WTC11 (cell line): ENCODE data around the gene AOX1.

Experiments used
- CBFB ChIP-seq: sonication (generic); formaldehyde crosslinking; IDR thresholded peaks from 2 replicates; pipeline ENCODE4 v1.8.1; 2022; ENCODE audit warnings: mild to moderate bottlenecking, low read depth, missing genetic modification reagents
- JUN ChIP-seq: sonication (generic); formaldehyde crosslinking; IDR thresholded peaks from 2 replicates; pipeline ENCODE4 v1.8.0; 2023; ENCODE audit warnings: mild to moderate bottlenecking, missing genetic modification reagents
- NFYB ChIP-seq: sonication (generic); formaldehyde crosslinking; conservative IDR thresholded peaks from 2 replicates; pipeline ENCODE4 v1.8.0; 2022; ENCODE audit warnings: low read depth, missing genetic modification reagents
- RELA ChIP-seq: sonication (generic); formaldehyde crosslinking; IDR thresholded peaks from 2 replicates; pipeline ENCODE4 v1.8.1; 2022; ENCODE audit warnings: missing genetic modification reagents, mild to moderate bottlenecking, borderline replicate concordance
- TCF7 ChIP-seq: sonication (generic); formaldehyde crosslinking; IDR thresholded peaks from 2 replicates; pipeline ENCODE4 v1.8.0; 2022; ENCODE audit warnings: mild to moderate bottlenecking, low read depth, missing genetic modification reagents, moderate library complexity
- ZNF121 ChIP-seq: sonication (generic); formaldehyde crosslinking; IDR thresholded peaks from 2 replicates; pipeline ENCODE4 v1.8.0; 2023; ENCODE audit warnings: missing genetic modification reagents
- TF ChIP-seq, protein P1 (sequence below): fragments of 200-600 bp; IDR thresholded peaks from 2 replicates; pipeline ENCODE4 v1.8.0; 2022; ENCODE audit warnings: antibody characterized with exemption
- TF ChIP-seq, protein P2 (sequence below): sonication (generic); formaldehyde crosslinking; IDR thresholded peaks from 2 replicates; pipeline ENCODE4 v1.8.1; 2022; ENCODE audit warnings: low read depth, mild to moderate bottlenecking, moderate library complexity, missing genetic modification reagents, borderline replicate concordance
- TF ChIP-seq, protein P3 (sequence below): sonication (generic); formaldehyde crosslinking; IDR thresholded peaks from 2 replicates; pipeline ENCODE4 v1.8.1; 2023; ENCODE audit warnings: mild to moderate bottlenecking, missing genetic modification reagents, borderline replicate concordance
- TF ChIP-seq, protein P4 (sequence below): sonication (generic); formaldehyde crosslinking; IDR thresholded peaks from 2 replicates; pipeline ENCODE4 v1.8.1; 2023; ENCODE audit warnings: mild to moderate bottlenecking, missing genetic modification reagents, moderate library complexity
- TF ChIP-seq, protein P5 (sequence below): sonication (generic); formaldehyde crosslinking; IDR thresholded peaks from 2 replicates; pipeline ENCODE4 v1.8.1; 2023; ENCODE audit warnings: mild to moderate bottlenecking, missing genetic modification reagents
- TF ChIP-seq, protein P6 (sequence below): sonication (generic); formaldehyde crosslinking; IDR thresholded peaks from 2 replicates; pipeline ENCODE4 v1.8.1; 2022; ENCODE audit warnings: low read depth, missing genetic modification reagents, borderline replicate concordance

DNA sequence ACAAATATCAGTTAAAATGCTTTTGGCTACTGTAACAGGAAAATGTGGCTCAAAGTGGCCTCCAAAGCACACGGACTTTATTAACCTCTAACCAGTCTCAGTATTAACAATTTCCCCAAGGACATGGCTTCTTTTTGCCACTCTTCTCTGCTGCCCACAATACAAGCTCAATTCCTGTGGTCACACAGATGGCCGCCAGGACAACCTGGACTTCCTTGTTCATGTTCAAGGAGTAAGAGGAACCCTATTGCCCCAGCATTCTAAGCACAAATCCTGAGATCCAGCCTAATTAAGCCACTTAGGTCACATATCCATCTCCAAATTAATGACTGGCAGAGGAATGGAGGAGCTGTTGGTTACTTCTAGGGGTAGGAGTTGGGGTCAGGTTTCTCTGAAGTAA lies 38.2 kb downstream of the AOX1 start:
- TF ChIP-seq JUN (CRISPR knock-in tag) (no peak), TCF7 (CRISPR knock-in tag) (no peak), RELA (no peak), NFYB (CRISPR knock-in tag) (no peak), CBFB (CRISPR knock-in tag) (no peak), ZNF121 (CRISPR knock-in tag) (no peak)
- TF ChIP-seq, protein P1, sequence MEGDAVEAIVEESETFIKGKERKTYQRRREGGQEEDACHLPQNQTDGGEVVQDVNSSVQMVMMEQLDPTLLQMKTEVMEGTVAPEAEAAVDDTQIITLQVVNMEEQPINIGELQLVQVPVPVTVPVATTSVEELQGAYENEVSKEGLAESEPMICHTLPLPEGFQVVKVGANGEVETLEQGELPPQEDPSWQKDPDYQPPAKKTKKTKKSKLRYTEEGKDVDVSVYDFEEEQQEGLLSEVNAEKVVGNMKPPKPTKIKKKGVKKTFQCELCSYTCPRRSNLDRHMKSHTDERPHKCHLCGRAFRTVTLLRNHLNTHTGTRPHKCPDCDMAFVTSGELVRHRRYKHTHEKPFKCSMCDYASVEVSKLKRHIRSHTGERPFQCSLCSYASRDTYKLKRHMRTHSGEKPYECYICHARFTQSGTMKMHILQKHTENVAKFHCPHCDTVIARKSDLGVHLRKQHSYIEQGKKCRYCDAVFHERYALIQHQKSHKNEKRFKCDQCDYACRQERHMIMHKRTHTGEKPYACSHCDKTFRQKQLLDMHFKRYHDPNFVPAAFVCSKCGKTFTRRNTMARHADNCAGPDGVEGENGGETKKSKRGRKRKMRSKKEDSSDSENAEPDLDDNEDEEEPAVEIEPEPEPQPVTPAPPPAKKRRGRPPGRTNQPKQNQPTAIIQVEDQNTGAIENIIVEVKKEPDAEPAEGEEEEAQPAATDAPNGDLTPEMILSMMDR, result no peak
- TF ChIP-seq, protein P2, sequence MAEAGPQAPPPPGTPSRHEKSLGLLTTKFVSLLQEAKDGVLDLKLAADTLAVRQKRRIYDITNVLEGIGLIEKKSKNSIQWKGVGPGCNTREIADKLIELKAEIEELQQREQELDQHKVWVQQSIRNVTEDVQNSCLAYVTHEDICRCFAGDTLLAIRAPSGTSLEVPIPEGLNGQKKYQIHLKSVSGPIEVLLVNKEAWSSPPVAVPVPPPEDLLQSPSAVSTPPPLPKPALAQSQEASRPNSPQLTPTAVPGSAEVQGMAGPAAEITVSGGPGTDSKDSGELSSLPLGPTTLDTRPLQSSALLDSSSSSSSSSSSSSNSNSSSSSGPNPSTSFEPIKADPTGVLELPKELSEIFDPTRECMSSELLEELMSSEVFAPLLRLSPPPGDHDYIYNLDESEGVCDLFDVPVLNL, result no peak
- TF ChIP-seq, protein P3, sequence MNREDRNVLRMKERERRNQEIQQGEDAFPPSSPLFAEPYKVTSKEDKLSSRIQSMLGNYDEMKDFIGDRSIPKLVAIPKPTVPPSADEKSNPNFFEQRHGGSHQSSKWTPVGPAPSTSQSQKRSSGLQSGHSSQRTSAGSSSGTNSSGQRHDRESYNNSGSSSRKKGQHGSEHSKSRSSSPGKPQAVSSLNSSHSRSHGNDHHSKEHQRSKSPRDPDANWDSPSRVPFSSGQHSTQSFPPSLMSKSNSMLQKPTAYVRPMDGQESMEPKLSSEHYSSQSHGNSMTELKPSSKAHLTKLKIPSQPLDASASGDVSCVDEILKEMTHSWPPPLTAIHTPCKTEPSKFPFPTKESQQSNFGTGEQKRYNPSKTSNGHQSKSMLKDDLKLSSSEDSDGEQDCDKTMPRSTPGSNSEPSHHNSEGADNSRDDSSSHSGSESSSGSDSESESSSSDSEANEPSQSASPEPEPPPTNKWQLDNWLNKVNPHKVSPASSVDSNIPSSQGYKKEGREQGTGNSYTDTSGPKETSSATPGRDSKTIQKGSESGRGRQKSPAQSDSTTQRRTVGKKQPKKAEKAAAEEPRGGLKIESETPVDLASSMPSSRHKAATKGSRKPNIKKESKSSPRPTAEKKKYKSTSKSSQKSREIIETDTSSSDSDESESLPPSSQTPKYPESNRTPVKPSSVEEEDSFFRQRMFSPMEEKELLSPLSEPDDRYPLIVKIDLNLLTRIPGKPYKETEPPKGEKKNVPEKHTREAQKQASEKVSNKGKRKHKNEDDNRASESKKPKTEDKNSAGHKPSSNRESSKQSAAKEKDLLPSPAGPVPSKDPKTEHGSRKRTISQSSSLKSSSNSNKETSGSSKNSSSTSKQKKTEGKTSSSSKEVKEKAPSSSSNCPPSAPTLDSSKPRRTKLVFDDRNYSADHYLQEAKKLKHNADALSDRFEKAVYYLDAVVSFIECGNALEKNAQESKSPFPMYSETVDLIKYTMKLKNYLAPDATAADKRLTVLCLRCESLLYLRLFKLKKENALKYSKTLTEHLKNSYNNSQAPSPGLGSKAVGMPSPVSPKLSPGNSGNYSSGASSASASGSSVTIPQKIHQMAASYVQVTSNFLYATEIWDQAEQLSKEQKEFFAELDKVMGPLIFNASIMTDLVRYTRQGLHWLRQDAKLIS, result no peak
- TF ChIP-seq, protein P4, sequence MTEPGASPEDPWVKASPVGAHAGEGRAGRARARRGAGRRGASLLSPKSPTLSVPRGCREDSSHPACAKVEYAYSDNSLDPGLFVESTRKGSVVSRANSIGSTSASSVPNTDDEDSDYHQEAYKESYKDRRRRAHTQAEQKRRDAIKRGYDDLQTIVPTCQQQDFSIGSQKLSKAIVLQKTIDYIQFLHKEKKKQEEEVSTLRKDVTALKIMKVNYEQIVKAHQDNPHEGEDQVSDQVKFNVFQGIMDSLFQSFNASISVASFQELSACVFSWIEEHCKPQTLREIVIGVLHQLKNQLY, result no peak
- TF ChIP-seq, protein P5, sequence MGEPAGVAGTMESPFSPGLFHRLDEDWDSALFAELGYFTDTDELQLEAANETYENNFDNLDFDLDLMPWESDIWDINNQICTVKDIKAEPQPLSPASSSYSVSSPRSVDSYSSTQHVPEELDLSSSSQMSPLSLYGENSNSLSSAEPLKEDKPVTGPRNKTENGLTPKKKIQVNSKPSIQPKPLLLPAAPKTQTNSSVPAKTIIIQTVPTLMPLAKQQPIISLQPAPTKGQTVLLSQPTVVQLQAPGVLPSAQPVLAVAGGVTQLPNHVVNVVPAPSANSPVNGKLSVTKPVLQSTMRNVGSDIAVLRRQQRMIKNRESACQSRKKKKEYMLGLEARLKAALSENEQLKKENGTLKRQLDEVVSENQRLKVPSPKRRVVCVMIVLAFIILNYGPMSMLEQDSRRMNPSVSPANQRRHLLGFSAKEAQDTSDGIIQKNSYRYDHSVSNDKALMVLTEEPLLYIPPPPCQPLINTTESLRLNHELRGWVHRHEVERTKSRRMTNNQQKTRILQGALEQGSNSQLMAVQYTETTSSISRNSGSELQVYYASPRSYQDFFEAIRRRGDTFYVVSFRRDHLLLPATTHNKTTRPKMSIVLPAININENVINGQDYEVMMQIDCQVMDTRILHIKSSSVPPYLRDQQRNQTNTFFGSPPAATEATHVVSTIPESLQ, result no peak
- TF ChIP-seq, protein P6, sequence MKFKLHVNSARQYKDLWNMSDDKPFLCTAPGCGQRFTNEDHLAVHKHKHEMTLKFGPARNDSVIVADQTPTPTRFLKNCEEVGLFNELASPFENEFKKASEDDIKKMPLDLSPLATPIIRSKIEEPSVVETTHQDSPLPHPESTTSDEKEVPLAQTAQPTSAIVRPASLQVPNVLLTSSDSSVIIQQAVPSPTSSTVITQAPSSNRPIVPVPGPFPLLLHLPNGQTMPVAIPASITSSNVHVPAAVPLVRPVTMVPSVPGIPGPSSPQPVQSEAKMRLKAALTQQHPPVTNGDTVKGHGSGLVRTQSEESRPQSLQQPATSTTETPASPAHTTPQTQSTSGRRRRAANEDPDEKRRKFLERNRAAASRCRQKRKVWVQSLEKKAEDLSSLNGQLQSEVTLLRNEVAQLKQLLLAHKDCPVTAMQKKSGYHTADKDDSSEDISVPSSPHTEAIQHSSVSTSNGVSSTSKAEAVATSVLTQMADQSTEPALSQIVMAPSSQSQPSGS (CRISPR knock-in tag), result no peak
